Natural killer cell treated with Interleukin-12 subunit alpha and Interleukin-12 subunit beta and Interleukin-15 and Interleukin-18, amount 100 ng/mL, for 72 hours (primary cell): ENCODE measurements around the gene INO80D. TPM values are rescaled to one million over a fixed set of nuclear protein-coding genes. Genes with fewer than 3 reads are reported as not detected.
"Not testable (repeated sequence)": the region's sequence is repeated elsewhere in the genome, so short reads cannot be mapped to it uniquely, and the experiment has no call there.

Experiments
- ATAC-seq, 2 donors: fragments of 150-1000 bp; cut with Tn5 transposase in 1 of 2; sonication (Bioruptor Pico), chemical (Tn5 transposase) in 1 of 2; 2 replicates each; pipeline ENCODE4 v1.10.0; 2021
- DNase-seq: peaks from one replicate; pipeline ENCODE4 v3.0.0; 2022; ENCODE audit warnings: low spot score
- H3K27ac Mint-ChIP-seq, 2 donors: 1 replicate in 1 of 2; 2 replicates in 1 of 2; pipeline ENCODE4 v1.8.0; 2022; ENCODE audit warnings: mixed read lengths in 2 of 2, mild to moderate bottlenecking in 1 of 2, moderate library complexity in 1 of 2
- H3K27me3 Mint-ChIP-seq, 2 donors: 1 replicate in 1 of 2; 2 replicates in 1 of 2; pipeline ENCODE4 v1.8.0; 2022; ENCODE audit warnings: mixed read lengths in 2 of 2
- H3K36me3 Mint-ChIP-seq: one replicate; pipeline ENCODE4 v1.8.0; 2022; ENCODE audit warnings: mixed read lengths
- H3K4me1 Mint-ChIP-seq, 2 donors: 1 replicate in 1 of 2; 2 replicates in 1 of 2; pipeline ENCODE4 v1.8.0; 2022; ENCODE audit warnings: low read depth in 2 of 2, mixed read lengths in 2 of 2, mild to moderate bottlenecking in 1 of 2
- H3K4me3 Mint-ChIP-seq: one replicate; pipeline ENCODE4 v1.8.0; 2022; ENCODE audit warnings: mixed read lengths
- H3K9me3 Mint-ChIP-seq: 2 replicates; pipeline ENCODE4 v1.8.0; 2022; ENCODE audit warnings: mixed read lengths
- total RNA-seq, 2 donors: library from RNA; stranded (reverse); gene quantifications; one replicate each; pipeline ENCODE4 v1.2.3, GENCODE V29; 2022

INO80D gene
- total RNA-seq, 2 donors from 2014 or later, result 36.0 to 37.5 TPM

GRCh38 chr2:205994344-205994743 lies 91.6 kb downstream of the INO80D start:
- Mint-ChIP-seq H3K27ac (no peak overlapping the region), H3K4me3 (no peak overlapping the region), H3K36me3 (peaks cover 5% of the 10 kb centered on the region)

DNA sequence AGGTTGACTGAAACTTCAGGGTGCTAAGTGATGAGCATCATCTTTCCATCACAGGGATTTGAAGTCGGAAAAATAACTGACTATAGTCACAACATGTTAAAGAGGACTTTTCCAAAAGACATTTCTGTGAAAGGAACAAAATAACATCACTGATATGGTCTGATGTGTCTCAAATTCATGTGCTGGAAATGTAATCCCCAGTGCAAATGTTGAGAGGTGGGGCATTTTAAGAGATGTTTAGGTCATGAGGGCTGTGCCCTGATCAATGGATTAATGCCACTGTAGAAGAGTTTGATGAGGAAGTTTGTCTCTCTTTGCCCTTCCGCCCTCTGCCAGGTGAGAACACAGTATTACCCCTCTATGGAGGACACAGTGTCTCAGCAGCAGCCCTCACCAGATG lies 95.9 kb downstream of the INO80D start:
- DNase-seq, result no peak
- Mint-ChIP-seq H3K4me1 (peaks cover 0 to 3% of the 10 kb centered on the region in 2 donors), H3K36me3 (no peaks in the 10 kb centered on the region), H3K27me3 (no peaks in the 10 kb centered on the region), H3K4me3 (no peak overlapping the region), H3K27ac (no peak overlapping the region), H3K9me3 (no peaks in the 10 kb centered on the region)
- no peak for ATAC-seq

More at GRCh38 chr2:205994344-205994743, 91.6 kb downstream of the INO80D start:
- Mint-ChIP-seq H3K9me3 (no peaks in the 10 kb centered on the region), H3K4me1 (peaks cover 0 to 7% of the 10 kb centered on the region in 2 donors), H3K27me3 (no peaks in the 10 kb centered on the region)
- no peak for ATAC-seq
- no peak for DNase-seq

- H3K27ac Mint-ChIP-seq, result no peak overlapping the region
- no peak for DNase-seq
- H3K36me3 Mint-ChIP-seq, result no peaks in the 10 kb centered on the region
- ATAC-seq, result no peak
- H3K4me1 Mint-ChIP-seq, result peaks cover 0 to 3% of the 10 kb centered on the region in 2 donors
- no peaks in the 10 kb centered on the region for H3K27me3 Mint-ChIP-seq
- no peak overlapping the region for H3K4me3 Mint-ChIP-seq
- no peaks in the 10 kb centered on the region for H3K9me3 Mint-ChIP-seq
Observed at GRCh38 chr2:205989271-205990071, 96.5 kb downstream of the INO80D start.

DNA sequence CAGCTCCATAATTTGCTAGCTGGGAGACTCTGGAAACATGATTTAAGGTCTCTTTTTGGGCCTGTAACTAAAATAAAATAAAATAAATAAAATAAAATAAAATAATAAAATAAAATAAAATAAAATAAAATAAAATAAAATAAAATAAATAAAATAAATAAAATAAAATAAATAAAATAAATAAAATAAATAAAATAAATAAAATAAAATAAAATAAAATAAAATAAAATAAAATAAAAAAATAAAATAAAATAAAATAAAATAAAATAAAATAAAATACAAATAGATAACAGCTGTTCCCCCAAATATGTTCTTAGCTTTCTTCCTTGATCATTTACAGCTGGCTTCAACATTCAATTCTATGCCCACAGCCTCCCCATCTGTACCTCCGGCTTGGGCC lies 97.3 kb downstream of the INO80D start:
- not testable (repeated sequence) for H3K36me3 Mint-ChIP-seq, H3K4me1 Mint-ChIP-seq, H3K27ac Mint-ChIP-seq, DNase-seq, H3K27me3 Mint-ChIP-seq, H3K9me3 Mint-ChIP-seq, H3K4me3 Mint-ChIP-seq, ATAC-seq

DNA sequence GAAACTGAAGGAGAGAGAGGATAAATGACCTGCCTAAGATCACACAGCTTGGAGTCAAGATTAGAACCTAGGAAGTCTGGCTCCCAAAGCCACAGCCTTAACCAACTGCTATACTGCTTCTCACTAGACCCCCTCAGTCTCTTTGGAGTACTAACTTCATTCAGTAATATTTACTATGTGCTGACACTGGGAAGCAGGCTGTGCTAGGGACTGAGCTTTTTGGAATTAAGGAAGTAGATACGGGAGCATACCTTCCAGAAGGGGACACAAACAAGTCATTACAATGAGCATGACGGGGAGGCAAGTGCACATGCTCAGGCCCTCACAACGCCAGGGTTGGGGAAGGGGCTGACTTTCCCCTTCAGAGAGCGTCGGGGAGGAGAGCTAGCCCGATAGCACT lies 97.7 kb downstream of the INO80D start:
- Mint-ChIP-seq H3K27ac (no peak overlapping the region), H3K9me3 (no peaks in the 10 kb centered on the region), H3K36me3 (no peaks in the 10 kb centered on the region), H3K27me3 (no peaks in the 10 kb centered on the region), H3K4me1 (peaks cover 0 to 3% of the 10 kb centered on the region in 2 donors), H3K4me3 (no peak overlapping the region)
- no peak for DNase-seq
- no peak for ATAC-seq

- not testable (repeated sequence) for H3K4me1 Mint-ChIP-seq, ATAC-seq, H3K4me3 Mint-ChIP-seq, H3K9me3 Mint-ChIP-seq, H3K27me3 Mint-ChIP-seq, H3K36me3 Mint-ChIP-seq, H3K27ac Mint-ChIP-seq, DNase-seq
Observed at GRCh38 chr2:205986334-205986733, 99.6 kb downstream of the INO80D start.

GRCh38 chr2:205984381-205984780 lies 101.6 kb downstream of the INO80D start:
- Mint-ChIP-seq H3K36me3 (no peaks in the 10 kb centered on the region), H3K27me3 (no peaks in the 10 kb centered on the region), H3K4me1 (no peaks in the 10 kb centered on the region), H3K27ac (no peak overlapping the region), H3K9me3 (no peaks in the 10 kb centered on the region), H3K4me3 (peak overlapping the region; percentile 41)
- no peak for ATAC-seq
- no peak for DNase-seq

DNA sequence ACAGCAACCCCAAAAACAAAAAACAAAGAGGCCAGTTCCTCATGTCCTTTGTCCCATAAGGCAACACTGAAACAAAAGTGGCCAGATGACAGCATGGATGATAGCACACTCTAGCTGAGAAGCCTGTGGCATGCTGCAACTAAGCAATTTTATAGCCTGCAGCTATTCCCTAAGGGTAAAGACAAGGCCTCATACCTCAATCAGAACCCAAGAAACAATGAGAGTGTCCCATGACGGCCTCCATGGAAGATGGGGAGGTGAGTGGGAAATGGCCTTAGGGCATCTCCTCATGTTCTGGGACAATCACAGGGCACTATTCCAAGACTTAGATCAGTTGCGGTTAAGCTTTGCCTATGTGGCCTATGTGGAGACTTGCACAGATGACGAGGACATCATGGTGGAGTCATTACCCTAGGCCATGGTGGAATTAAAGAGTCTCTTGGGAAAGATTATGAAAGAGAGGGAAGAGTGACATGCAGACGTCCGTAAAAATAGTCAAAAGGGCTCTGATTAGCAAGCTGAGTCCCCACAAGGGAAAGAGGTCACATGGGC lies 103.1 kb downstream of the INO80D start:
- Mint-ChIP-seq H3K4me3 (no peak overlapping the region), H3K9me3 (no peaks in the 10 kb centered on the region), H3K27me3 (no peaks in the 10 kb centered on the region), H3K36me3 (no peaks in the 10 kb centered on the region), H3K27ac (peak overlapping the region in 1 of 2 donors; percentile 9), H3K4me1 (no peaks in the 10 kb centered on the region)
- ATAC-seq (no peak), DNase-seq (no peak)

DNA sequence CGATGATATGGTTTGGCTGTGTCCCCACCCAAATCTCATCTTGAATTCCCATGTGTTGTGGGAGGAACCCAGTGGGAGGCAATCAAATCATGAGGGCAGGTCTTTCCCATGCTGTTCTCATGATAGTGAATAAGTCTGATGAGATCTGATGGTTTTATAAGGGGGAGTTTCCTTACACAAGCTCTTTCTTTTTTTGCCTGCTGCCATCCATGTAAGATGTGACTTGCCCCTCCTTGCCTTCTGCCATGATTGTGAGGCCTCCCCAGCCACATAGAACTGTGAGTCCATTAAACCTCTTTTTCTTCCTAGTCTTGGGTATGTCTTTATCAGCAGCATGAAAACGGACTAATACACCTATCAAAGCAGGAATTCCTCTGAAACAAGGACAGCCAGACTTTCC lies 107.2 kb downstream of the INO80D start:
- H3K27me3 Mint-ChIP-seq, H3K36me3 Mint-ChIP-seq, H3K4me1 Mint-ChIP-seq, ATAC-seq, H3K4me3 Mint-ChIP-seq, H3K27ac Mint-ChIP-seq, H3K9me3 Mint-ChIP-seq, DNase-seq: not testable (repeated sequence)

DNA sequence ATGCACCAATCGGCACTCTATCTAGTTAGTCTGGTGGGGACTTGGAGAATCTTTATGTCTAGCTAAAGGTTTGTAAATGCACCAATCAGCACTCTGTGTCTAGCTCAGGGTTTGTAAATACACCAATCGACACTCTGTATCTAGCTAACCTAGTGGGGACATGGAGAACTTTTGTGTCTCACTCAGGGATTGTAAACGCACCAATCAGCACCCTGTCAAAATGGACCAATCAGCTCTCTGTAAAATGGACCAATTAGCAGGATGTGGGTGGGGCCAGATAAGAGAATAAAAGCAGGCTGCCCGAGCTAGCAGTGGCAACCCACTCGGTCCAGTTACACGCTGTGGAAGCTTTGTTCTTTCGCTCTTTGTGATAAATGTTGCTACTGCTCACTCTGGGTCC lies 108.3 kb downstream of the INO80D start:
- H3K27me3 Mint-ChIP-seq, H3K4me1 Mint-ChIP-seq, DNase-seq, H3K27ac Mint-ChIP-seq, H3K4me3 Mint-ChIP-seq, ATAC-seq, H3K36me3 Mint-ChIP-seq, H3K9me3 Mint-ChIP-seq: not testable (repeated sequence)

DNA sequence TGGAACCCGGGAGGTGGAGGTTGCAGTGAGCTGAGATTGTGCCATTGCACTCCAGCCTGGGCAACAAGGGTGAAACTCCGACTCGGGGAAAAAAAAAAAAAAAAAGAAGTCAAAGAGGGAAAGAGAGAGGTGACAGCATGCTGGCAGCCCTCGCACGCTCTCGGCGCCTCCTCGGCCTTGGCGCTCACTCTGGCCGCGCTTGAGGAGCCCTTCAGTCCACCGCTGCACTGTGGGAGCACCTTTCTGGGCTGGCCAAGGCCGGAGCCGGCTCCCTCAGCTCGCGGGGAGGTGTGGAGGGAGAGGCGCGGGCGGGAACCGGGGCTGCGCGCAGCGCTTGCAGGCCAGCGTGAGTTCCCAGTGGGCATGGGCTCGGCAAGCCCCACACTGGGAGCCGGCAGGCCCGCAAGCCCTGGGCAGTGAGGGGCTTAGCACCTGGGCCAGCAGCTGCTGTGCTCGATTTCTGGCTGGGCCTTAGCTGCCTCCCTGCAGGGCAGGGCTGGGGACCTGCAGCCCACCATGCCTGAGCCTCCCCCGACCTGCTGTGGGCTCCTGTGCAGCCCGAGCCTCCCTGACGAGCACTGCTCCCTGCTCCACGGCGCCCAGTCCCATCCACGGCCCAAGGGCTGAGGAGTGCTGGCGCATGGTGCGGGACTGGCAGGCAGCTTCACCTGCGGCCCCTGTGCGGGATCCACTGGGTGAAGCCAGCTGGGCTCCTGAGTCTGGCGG lies 108.9 kb downstream of the INO80D start:
- not testable (repeated sequence) for H3K27ac Mint-ChIP-seq, H3K36me3 Mint-ChIP-seq, H3K9me3 Mint-ChIP-seq, H3K4me1 Mint-ChIP-seq, H3K27me3 Mint-ChIP-seq, ATAC-seq, H3K4me3 Mint-ChIP-seq, DNase-seq

GRCh38 chr2:205976120-205976814 lies 109.7 kb downstream of the INO80D start:
- Mint-ChIP-seq H3K36me3 (no peaks in the 10 kb centered on the region), H3K27me3 (peaks cover 8 to 11% of the 10 kb centered on the region in 2 donors), H3K4me3 (no peak overlapping the region), H3K9me3 (no peaks in the 10 kb centered on the region), H3K4me1 (no peaks in the 10 kb centered on the region), H3K27ac (no peak overlapping the region)
- ATAC-seq, result no peak
- DNase-seq, result no peak

DNA sequence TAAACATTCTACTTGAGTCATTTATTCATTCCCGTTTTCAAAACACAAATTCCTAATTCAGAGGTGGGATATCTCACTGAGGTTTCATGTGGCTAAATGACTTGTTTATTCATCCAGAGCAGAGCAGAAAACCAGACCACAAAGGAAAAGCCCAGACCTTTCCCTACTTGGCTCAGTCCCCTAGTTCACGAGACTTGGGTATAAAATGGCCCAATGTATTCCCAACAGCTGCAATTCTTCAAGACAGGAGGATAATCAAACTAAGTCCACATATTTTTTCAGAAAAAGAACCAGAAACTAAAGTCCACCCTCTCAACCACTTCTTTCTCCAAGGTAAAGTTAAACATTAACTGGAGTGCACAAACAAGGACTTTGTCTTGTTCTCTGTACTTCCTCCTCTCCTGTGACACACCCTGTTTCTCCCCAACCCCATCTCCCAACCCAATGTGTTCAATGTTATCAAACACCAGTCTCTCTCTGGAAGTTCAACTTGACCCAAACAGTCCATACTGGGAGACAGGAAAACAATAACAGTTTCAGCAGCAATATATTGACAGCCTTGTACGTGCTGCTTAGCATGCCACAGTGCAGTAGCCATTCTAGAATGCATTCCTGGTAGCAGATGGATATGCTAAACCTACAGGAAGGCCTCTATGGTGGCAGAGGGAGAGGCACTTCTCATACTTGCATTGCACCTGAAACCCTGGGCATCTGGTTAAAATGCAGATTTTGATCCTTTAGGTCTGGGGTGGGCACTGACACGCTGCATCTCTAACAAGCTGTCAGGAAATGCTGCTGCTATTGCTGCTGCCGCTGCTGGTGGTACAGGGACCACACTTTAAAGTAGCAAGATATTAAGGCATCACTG lies 110.7 kb downstream of the INO80D start:
- DNase-seq, result no peak
- Mint-ChIP-seq H3K4me3 (no peak overlapping the region), H3K27me3 (peaks cover 9 to 16% of the 10 kb centered on the region in 2 donors)

More for the DNA sequence above, 110.7 kb downstream of the INO80D start:
- Mint-ChIP-seq H3K9me3 (no peaks in the 10 kb centered on the region), H3K36me3 (no peaks in the 10 kb centered on the region), H3K4me1 (no peaks in the 10 kb centered on the region), H3K27ac (no peak overlapping the region)
- no peak for ATAC-seq
